Right lobe of liver (tissue), 6 donors: ENCODE data around the gene DERL3. TPM values are rescaled to one million over a fixed set of nuclear protein-coding genes. Genes with fewer than 3 reads are reported as not detected.

Source experiments
- ATAC-seq, 4 donors: fragments of 200-7000 bp; cut with Tn5 transposase; one replicate each; pipeline ENCODE4 v1.9.1; 2020; ENCODE audit warnings: mild to moderate bottlenecking in 4 of 4, moderate library complexity in 4 of 4
- DNase-seq, 3 donors: peaks; one replicate each; pipeline ENCODE4 v3.0.0-alpha.2; 2020
- H3K27ac ChIP-seq, 3 donors: fragments of 200-600 bp; one replicate each; pipeline ENCODE4 v1.8.0; 2022
- H3K27me3 ChIP-seq, 2 donors: fragments of 200-600 bp; one replicate each; pipeline ENCODE4 v1.8.0; 2022
- H3K36me3 ChIP-seq, 4 donors: fragments of 200-600 bp; sonication (generic) in 1 of 4; one replicate each; pipeline versions ENCODE4 v1.5.1 to v1.8.0; 2017 to 2022; ENCODE audit warnings: control low read depth in 1 of 4
- H3K4me1 ChIP-seq, 4 donors: fragments of 200-600 bp; sonication (generic) in 1 of 4; one replicate each; pipeline versions ENCODE4 v1.5.1 to v1.8.0; 2017 to 2022; ENCODE audit warnings: control low read depth in 1 of 4
- H3K4me3 ChIP-seq, 3 donors: fragments of 200-600 bp; one replicate each; pipeline ENCODE4 v1.8.0; 2022
- H3K9me3 ChIP-seq, 4 donors: fragments of 200-600 bp; sonication (generic) in 1 of 4; one replicate each; pipeline versions ENCODE4 v1.5.1 to v1.8.0; 2017 to 2022; ENCODE audit warnings: control low read depth in 1 of 4
- CTCF ChIP-seq, 4 donors: fragments of 200-600 bp in 3 of 4; fragments of 450-650 bp in 1 of 4; IDR thresholded peaks; one replicate each; pipeline versions ENCODE4 v1.5.1 to v1.8.0; 2016 to 2022; ENCODE audit warnings: antibody characterized with exemption in 4 of 4, mild to moderate bottlenecking in 2 of 4
- POLR2A ChIP-seq: fragments of 450-650 bp; IDR thresholded peaks from one replicate; pipeline ENCODE4 v1.6.1; 2017; ENCODE audit warnings: antibody characterized with exemption, mild to moderate bottlenecking
- WGBS: methylation state at CpG from one replicate; pipeline ENCODE4 v1.1.6; 2018; ENCODE audit warnings: low coverage, low lambda C conversion rate; ENCODE audit not compliant: insufficient coverage; ENCODE audit errors: missing lambda C conversion rate; 5-methylcytosine and 5-hydroxymethylcytosine counted together
- intact Hi-C, 2 donors: fragments of 100-400 bp; cut with DNase I; formaldehyde crosslinking; loops; one replicate each; pipeline versions ENCODE4 v1.11.2 to v1.14.1; 2022
- total RNA-seq, 6 experiments: library from RNA; depleted of rRNA in 2 of 6; stranded (reverse); fragments of >200 nt in 2 of 6; fragmentation: NEBNext Ultra II Directional in 3 of 6; extraction: Animal tissue kit (Norgen Biotek cat#: 25700) in 3 of 6; gene quantifications; one replicate each; pipeline versions ENCODE4 v1.1.0 to v1.2.4, GENCODE V29; 2016 to 2023
- donor health status: DM: no; HTN: yes; CAD: no.
- donor health status: DM: no; HTN: no; CAD: no.
- donor health status: DM: no; HTN: no; CAD: no.
- donor health status: DM: no; HTN: yes; CAD: no.
- donor health status: DM: no; HTN: yes; CAD: no.

DERL3 gene
- total RNA-seq, 6 experiments from 2014 or later = 1.1 to 7.1 (median 4.1) TPM

DNA sequence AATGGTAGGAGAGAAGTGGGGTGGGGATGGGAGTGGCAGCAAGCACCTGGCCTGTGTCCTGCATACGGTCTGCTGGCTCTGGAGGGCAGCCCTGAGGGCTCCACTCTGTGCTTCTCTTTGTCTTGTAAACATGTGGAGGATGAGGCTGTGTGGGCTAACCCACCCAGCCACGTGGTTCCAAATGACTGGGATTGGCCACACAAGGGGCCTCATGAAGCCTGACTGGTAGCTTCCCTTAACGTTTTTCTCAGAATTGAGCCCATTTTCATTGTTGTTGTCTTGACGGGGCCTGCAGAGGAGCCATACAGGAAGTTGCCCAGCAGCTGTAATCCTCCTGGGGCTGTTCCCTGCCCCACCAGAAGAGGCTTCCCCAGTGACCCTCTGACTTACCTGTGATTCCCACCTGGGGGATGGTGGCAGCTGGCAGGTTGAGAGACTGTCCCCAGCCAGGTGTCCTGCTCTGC, 18.0 kb downstream of the DERL3 start:
- H3K4me1 ChIP-seq = no peaks in the 10 kb centered on the region
- intact Hi-C loops = no loop called here
- ATAC-seq = no peak
- H3K27me3 ChIP-seq = no peaks in the 10 kb centered on the region
- peaks cover 0 to 38% (median 19%) of the 10 kb centered on the region in 4 donors for H3K36me3 ChIP-seq
- peak in 2 of 3 donors; percentile 21 to 34 for DNase-seq
- WGBS = 59% methylated on average over 3 of the region's 4 CpGs
- TF ChIP-seq CTCF (IDR thresholded peaks at IDR 0.05) (no peak), POLR2A (no peak)
- no peak overlapping the region for H3K27ac ChIP-seq
- H3K9me3 ChIP-seq = no peaks in the 10 kb centered on the region
- H3K4me3 ChIP-seq = no peak overlapping the region

DNA sequence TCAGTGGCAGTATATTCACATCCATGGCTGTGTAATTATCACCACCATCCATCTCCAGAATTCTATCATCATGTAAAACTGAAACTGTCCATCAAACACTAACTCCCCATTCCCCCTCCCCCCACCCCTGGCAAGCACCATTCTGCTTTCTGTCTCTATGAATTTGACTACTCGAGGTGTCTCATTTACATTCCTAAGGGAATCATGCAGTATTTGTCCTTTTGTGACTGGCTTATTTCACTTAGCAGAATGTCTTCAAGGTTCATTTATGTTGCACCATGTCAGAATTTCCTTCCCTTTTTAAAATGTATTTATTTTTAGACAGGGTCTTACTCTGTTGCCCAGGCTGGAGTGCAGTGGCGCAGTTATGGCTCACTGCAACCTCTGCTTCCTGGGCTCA, 20.3 kb downstream of the DERL3 start:
- no peak overlapping the region for H3K4me3 ChIP-seq
- DNase-seq (no peak), ATAC-seq (no peak)
- peaks cover 0 to 27% (median 14%) of the 10 kb centered on the region in 4 donors for H3K36me3 ChIP-seq
- no peaks in the 10 kb centered on the region for H3K9me3 ChIP-seq
- no peaks in the 10 kb centered on the region for H3K27me3 ChIP-seq
- intact Hi-C loops = no loop called here
- WGBS = 90% methylated on average over 2 of the region's 2 CpGs
- no peak overlapping the region for H3K27ac ChIP-seq
- TF ChIP-seq CTCF (IDR thresholded peaks at IDR 0.05) (no peak), POLR2A (no peak)
- no peaks in the 10 kb centered on the region for H3K4me1 ChIP-seq

GRCh38 chr22:23817146-23817545, 21.7 kb downstream of the DERL3 start:
- ATAC-seq (no peak), DNase-seq (peak in 2 of 3 donors; percentile 22 to 25)
- Histone ChIP-seq H3K4me1 (no peaks in the 10 kb centered on the region), H3K27ac (no peak overlapping the region), H3K9me3 (no peaks in the 10 kb centered on the region), H3K4me3 (no peak overlapping the region), H3K27me3 (no peaks in the 10 kb centered on the region), H3K36me3 (peaks cover 0 to 27% (median 13%) of the 10 kb centered on the region in 4 donors)
- 100% methylated on average over 5 of the region's 6 CpGs for WGBS
- intact Hi-C loops = no loop called here
- no peak for TF ChIP-seq POLR2A
- no peak for TF ChIP-seq CTCF (IDR thresholded peaks at IDR 0.05)

GRCh38 chr22:23816156-23816976, 22.4 kb downstream of the DERL3 start:
- Histone ChIP-seq H3K36me3 (peaks cover 0 to 27% (median 13%) of the 10 kb centered on the region in 4 donors), H3K9me3 (no peaks in the 10 kb centered on the region), H3K27me3 (no peaks in the 10 kb centered on the region), H3K4me3 (no peak overlapping the region), H3K4me1 (no peaks in the 10 kb centered on the region), H3K27ac (no peak overlapping the region)
- DNase-seq (peak in 2 of 3 donors; percentile 30 to 39), ATAC-seq (peak in 1 of 4 donors; percentile 16)
- intact Hi-C loops = no loop called here
- TF ChIP-seq CTCF (IDR thresholded peaks at IDR 0.05) (no peak), POLR2A (no peak)
- WGBS = 83% methylated on average over 1 of the region's 18 CpGs
